NB4 (cell line): ENCODE data around the gene MSI2.

Experiments
- DNase-seq: peaks from one replicate; pipeline ENCODE4 v3.0.0; 2010; ENCODE audit warnings: low read depth
- H3K4me3 ChIP-seq: one replicate; pipeline ENCODE4 v1.5.1; 2011; ENCODE audit warnings: mild to moderate bottlenecking, low read depth, low read length, moderate library complexity
- CTCF ChIP-seq: IDR thresholded peaks from one replicate; pipeline ENCODE4 v1.5.1; 2012; ENCODE audit warnings: low read depth, low read length
- MAX ChIP-seq: IDR thresholded peaks from 2 replicates; pipeline ENCODE4 v1.6.1; 2011; ENCODE audit warnings: low read depth, low read length
- MYC ChIP-seq: IDR thresholded peaks from 2 replicates; pipeline ENCODE4 v1.6.1; 2011; ENCODE audit warnings: low read depth, low read length
- POLR2A ChIP-seq: IDR thresholded peaks from 2 replicates; pipeline ENCODE4 v1.6.1; 2011; ENCODE audit warnings: mild to moderate bottlenecking; ENCODE audit not compliant: insufficient read length; ENCODE audit errors: extremely low read depth

Gene MSI2

GRCh38 chr17:57393368-57393767 lies 137.0 kb downstream of the MSI2 start:
- H3K4me3 ChIP-seq, result no peak overlapping the region
- DNase-seq, result no peak
- TF ChIP-seq MAX, result no peak
- no peak for TF ChIP-seq CTCF
- TF ChIP-seq POLR2A, result no peak
- TF ChIP-seq MYC, result no peak

- no peak for TF ChIP-seq MYC
- DNase-seq, result no peak
- H3K4me3 ChIP-seq, result no peak overlapping the region
Measured at GRCh38 chr17:57394375-57394774, 138.1 kb downstream of the MSI2 start.

- no peak for DNase-seq
- TF ChIP-seq POLR2A (no peak), MYC (no peak), CTCF (no peak), MAX (no peak)
- H3K4me3 ChIP-seq, result no peak overlapping the region
Measured at GRCh38 chr17:57395721-57396321, 139.5 kb downstream of the MSI2 start.

- TF ChIP-seq MYC, result no peak
- TF ChIP-seq MAX, result no peak
- no peak for TF ChIP-seq CTCF
- no peak for TF ChIP-seq POLR2A
- DNase-seq, result no peak
Measured at GRCh38 chr17:57396511-57396921, 140.2 kb downstream of the MSI2 start.

GRCh38 chr17:57397402-57397801 lies 141.1 kb downstream of the MSI2 start:
- no peak for TF ChIP-seq MYC
- no peak for TF ChIP-seq MAX
- TF ChIP-seq POLR2A, result no peak
- TF ChIP-seq CTCF, result no peak
- no peak for DNase-seq
- H3K4me3 ChIP-seq, result no peak overlapping the region

More at GRCh38 chr17:57396511-57396921, 140.2 kb downstream of the MSI2 start:
- H3K4me3 ChIP-seq, result no peak overlapping the region

- TF ChIP-seq POLR2A, result no peak
- no peak for TF ChIP-seq MYC
- TF ChIP-seq CTCF, result no peak
- TF ChIP-seq MAX, result no peak
- no peak for DNase-seq
- H3K4me3 ChIP-seq, result no peak overlapping the region
Measured at GRCh38 chr17:57399690-57400089, 143.4 kb downstream of the MSI2 start.
